IPS-NIHi7 (cell line): ENCODE results near the gene CFAP100.

Source experiments
- DNase-seq: peaks from one replicate; pipeline ENCODE4 v3.0.0; 2012; ENCODE audit warnings: mixed read lengths; ENCODE audit errors: extremely low spot score

CFAP100 gene

DNA sequence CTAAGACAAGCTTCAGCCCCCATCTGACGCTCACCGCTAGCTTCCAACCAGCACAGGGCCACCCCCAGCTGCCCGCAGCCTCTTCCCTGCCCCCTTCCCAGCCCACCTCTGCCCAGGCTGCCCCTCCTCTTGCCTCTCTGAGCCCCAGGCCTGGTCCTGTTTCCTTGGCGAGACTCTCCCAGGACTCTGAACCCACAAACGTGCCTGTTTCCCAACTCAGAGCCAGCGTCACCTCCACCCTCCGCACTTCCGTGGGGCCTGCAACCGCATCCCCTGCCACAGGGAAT, 45.9 kb downstream of the CFAP100 start:
- no peak for DNase-seq

DNA sequence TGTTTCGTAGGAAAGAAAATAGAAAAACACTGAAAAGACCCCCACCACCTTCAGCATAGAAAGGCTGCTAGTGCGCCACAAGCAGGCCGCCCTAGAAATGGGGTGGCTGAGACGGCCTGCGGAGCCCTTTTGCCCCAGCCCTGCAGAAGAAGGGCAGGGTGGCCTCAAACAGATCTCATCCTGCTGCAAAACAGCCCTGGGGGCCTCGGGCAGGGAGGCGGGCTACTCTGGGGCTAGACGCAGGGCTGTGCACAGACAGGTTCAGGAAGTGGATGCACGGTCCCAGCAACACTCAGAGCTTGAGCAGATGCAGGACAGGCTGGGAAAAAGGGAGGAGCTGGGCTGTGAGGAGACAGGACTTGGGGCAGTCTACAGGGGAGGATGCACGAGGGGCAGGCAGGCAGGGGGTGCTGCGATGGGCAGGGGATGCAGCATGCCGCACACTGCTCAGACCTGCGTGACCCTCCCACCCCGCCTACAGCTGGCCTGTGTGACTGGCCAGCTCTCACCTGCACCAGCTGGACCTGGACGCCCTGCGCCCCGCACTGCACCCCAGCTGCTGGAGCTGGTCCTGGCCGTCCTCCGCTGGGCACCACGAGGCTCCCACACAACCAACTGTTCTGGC, 46.7 kb downstream of the CFAP100 start:
- DNase-seq: no peak

DNA sequence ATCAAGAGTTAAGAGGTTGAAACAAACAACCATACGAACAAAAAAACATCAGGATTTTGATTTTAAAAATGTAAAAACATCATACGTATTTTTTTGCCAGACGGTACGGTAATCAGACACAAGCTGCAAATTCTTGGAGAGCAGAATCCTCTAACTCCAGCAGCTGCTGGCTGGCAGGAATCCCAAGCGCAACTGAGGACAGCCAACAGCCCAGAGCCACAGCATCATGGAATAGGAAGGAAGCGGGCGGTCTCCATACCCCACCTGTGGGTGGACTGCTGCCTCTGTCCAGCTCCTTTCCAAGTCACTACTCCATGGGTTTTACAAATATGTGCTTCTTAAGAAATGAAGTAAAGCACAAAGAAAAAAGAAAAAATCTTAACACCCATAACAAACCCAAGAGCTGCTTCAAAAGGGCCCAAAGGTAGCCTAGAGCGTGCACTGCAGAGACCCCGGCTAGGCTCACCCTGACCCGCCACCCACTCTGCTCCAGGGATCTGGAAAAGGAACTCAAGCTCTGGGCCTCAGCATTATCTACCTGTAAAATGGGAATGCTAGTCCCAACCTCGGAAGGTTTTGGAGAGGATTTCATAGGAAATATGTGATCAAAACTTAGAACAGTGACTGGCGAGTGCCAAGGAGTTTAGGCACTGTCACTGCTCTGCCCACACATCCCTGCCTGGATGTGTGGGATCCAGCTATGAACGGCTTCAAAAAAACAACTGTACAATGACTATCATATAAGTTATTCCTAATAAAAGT, 47.6 kb downstream of the CFAP100 start:
- DNase-seq: no peak

DNA sequence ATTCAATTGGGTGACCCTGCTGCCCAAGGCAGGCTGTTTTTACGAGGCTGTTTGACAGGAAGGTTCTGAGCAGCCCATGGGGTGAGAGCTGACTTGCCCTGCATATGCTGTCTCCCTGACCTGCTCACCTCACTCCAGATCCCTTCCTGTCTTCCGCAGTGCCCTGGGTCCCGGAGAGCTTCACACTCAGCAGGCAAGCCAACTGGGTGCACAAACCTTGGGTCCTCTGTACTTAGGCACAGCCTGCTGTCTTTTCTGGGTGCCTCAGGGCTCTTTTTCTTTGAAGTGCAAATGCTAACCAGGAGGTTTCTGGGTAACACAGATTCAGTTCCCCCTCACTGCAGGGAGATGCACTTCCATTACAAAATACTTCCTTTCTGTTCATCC, 48.1 kb downstream of the CFAP100 start:
- DNase-seq: no peak

DNA sequence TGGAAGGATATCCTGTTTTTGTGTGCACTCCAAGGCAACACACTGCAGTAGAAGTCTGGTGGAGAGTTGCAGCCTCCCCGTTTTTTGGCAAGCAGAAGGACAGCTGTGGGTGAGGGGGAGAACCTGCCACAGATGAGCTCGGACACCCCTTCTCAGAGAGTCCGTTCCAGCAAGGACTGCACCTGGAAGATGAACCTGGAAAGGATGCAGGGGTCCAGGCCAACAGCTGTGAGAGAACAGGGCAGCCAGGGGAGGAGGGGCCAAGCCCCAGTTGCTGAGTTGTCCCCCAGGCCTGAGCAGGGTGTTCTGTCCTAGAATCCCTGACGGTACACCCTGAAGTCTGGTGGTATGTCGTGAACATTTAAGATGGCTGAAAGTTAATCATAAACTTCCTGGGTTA, 50.8 kb downstream of the CFAP100 start:
- no peak for DNase-seq

DNA sequence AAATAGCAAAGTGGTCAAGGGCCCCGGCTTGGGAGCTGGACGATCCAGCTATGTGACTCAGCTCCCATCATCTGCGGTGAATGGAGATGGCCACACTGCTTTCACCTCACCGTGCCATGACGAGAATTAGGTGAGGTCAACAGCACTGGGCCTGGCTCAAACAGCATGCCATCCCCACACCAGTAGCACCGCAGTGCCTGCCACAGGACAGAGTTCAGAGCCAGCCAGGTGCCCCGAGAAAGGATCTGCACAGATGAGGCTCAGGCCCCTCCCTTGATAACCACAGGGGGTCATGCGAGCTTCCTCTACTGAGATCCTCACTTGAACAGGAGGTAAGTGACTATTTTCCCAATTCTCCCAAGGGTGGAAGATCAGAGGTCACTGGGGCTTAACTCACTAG, 51.6 kb downstream of the CFAP100 start:
- peak; percentile 45 for DNase-seq

DNA sequence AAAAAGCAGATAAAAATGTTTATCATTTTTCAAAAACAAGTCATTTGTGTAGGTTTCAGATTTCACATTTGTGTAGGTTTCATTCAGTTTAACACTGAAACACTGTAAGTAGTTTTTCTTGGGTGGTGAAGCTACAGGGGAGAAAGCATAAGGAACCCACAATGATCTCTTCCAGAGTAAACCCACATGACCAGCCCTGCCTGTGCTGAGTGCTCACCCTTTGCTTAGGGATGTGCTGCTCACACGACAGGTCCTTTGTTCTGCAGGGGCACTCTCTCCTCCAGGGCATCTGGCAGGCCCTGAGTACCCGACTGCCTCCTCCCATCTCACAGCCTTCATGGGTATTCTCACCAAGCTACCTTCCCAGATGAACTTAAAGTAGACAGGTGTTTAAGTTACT, 52.1 kb downstream of the CFAP100 start:
- no peak for DNase-seq

DNA sequence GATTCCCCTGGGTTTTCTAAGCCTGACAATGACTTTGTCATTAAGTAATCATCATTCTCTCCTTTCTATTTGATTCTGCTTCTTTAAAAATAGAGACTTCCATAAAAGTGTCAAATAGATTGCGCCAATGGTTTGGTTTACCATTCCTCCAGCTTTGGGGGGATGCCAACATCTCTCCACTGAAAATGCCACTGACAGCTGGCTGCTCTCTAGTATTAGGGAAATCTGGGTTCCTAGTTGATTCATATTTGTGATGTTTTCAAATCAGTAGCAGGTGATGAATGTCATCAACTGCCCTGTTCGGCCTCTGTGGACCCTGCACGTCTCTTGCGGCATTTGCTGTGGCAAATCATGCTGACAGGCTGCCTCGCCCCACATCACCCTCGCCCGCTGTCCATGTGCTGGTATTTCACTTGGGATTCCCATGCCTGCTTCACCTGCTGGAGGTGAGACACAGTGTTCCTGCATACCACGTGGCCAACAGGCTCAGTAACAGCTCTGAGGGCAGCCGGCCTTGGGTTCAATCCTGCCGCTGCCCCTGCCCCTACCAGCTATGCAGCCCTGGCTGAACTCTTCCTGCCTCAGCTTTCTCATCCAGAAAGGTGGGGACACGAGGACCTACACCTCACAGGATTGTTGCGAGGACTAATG, 52.9 kb downstream of the CFAP100 start:
- no peak for DNase-seq

DNA sequence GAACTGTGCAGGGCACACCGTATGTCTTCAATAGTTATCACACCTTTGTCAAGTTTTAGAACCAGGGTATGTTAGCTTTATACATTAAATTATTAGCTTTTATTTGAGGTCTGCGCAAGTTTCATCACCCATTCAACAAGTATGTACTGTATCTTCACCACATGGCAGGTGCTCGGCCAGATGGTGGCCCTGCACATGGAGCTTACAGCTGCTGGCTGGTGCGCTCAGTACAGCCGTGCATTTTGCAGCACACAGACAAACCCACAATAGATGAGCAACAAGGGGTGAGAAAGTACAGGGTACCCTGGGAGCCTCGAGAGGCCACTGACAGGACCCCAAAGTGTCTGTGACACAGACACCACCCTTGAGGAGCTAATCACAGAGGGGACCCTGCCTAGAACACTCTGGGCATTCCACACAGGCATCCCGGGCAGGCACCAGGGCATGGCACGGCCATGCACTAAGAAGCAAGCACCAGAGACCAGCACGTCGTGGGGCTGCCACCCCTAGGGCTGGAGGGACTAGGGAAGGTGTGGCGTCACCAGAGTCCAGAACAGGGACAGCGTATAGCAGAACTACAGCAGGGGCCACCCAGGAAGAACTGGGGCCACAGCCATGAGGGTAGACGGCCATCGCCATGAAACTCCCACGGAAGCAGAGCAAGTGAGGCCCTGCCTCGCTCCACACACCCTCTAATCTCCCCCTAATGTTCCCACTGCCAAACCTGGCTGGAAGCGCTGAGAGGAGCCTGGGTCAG, 53.6 kb downstream of the CFAP100 start:
- no peak for DNase-seq

DNA sequence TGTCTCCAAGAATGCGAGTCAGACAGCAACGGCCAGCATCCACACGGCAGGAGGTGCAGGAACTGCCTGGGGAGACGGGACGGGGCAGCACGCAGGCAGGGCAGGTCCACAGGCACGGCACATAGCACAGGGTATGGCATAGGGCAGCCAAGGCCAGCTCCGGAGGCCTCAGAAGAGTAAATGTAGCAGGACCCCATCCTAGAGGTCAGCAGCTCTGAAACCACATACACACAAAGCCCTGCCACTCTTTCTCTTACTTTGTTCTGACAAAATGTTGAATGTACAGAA, 54.1 kb downstream of the CFAP100 start:
- DNase-seq: no peak

DNA sequence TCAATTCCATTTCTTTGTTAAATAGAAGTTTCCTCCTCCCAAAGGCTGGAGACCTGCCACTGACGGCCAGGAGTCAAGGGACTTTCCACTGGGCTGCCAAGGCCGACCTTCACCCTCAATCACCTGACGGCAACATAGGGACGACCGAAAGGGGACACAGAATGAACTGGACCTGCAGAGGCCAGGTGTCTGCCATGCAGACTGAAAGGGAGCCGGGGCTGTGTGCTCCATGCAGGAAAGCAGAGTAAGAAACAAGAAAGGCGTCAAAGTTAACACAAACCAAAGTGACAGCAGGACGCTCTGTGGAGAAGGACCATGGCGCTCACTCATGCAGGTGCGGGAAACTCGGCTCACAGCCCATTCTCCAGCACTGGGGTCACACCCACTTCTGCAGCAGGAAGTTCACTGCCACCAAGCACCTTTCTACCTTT, 54.9 kb downstream of the CFAP100 start:
- DNase-seq: no peak

DNA sequence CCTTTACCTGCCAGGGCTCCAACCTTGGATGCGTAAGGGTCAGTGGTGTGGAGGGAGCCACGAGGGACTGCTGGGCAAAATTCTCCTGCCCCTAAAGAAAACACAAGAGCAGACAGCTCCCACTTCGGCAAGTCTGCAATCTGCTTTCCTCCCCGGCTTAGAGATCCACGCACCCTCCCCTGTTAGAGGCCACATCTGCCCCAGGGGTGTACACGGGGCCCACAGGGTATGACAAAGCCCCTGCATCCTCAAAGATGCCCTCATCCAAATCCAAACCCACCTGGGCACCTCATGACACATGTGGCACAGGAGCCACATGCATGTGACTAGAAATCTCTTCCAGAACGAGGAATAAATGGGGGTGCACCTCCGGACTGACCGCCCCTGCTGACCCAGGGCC, 55.5 kb downstream of the CFAP100 start:
- DNase-seq: no peak

DNA sequence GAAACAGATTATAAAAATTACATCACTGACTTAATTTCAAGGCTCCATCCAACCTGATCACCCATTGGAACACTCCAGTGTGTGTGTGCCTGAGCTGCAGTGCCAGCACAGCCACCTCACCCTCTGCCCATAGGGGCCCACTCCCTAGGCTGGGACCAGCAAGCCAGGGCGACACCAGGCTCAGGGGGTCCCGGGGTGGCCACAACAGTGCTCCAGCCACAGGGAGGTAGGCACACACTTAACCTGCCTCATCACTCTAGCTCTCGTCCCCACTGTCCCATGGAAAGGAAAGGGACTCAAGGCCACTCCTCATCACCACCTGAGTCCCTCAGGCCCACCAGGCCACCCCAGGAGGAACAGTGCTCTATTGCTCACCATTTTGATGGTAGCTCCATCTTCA, 56.0 kb downstream of the CFAP100 start:
- no peak for DNase-seq

DNA sequence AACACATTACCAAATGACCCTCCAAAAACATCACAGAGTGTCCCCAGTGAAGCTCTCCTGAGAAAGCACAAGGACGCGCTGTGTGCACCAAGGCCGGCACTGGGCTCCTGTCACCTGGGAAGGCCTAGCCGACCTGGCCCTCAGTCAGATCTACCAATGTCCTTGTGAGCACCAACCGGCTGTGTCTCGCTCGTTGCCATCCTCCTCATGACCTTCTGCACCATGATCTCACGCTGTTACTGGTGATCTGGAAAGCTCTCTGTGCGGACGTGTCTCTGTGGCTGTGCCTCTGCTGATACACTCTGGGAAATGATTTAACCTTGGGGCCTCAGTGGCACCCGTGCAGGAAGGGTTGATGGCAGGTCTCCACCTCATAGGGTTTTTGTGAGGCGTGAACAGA, 56.8 kb downstream of the CFAP100 start:
- no peak for DNase-seq

DNA sequence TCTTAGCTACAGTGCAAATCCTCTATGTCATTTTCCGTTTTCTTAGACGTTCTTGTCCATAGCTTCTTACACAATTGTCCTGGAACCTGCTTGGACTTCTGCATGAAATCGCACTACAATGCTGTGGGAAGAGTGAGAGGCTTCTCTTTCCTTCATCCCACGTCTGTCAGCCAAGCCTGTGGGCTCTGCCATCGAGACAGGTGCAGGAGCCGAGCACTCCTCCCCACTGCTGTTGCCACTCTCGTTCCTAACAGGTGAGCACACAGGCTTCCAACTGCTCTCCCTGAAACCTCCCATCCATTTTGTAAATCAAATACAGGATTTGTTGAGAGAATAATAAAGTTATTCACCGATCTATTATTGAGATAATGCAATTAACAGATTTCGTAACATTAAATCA, 57.5 kb downstream of the CFAP100 start:
- DNase-seq: no peak

DNA sequence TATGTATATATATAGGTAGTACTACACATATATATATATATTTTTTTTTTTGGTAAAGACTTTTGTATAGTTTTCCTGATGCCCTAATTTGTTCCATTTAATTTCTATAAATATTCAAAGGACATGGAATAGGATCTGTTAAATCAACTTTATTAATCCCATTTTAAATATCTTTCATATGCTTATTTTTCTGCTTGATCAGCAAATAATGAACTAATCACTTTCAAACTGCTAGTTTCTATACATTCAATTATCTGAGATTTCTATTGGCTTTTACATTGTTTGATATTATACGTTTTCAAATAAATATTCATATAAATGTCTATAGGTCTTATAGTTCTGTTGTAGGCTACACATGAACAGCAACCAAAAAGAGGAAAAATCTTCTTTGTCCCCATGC, 59.3 kb downstream of the CFAP100 start:
- DNase-seq: no peak

DNA sequence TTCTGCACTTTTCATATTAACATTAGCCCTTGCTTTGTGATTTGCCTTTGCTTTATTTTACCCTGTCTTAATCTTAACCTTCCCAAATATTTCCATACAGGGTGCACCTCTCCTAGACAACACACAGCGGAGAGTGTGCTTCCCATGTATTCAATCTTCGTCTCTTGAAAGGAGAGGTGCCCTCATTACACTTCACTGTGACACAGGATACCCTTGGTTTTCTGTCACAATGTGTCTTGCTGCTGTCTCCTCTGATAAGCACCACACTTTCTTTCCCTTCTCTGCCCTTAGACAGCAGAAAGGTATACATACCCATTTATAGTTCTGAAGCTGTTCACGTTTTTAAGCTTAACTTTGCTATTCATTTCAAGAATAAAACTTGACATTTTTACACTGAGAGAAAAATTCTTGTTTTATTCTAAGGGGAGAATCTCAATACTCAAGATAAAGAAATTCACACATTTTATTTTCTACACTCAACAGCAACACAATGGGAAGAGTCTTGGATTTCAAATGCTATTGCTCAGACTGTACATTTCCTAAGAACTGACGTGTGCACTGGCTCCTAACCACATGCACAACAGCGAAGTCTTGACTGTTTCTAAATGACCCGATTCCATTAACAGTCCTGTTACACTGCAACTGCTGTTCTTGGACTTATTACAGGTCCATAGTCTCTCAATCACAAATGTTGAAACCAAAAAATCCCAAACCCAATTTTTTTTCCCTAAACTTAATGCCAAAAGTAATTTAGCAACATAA, 59.9 kb downstream of the CFAP100 start:
- DNase-seq: no peak

DNA sequence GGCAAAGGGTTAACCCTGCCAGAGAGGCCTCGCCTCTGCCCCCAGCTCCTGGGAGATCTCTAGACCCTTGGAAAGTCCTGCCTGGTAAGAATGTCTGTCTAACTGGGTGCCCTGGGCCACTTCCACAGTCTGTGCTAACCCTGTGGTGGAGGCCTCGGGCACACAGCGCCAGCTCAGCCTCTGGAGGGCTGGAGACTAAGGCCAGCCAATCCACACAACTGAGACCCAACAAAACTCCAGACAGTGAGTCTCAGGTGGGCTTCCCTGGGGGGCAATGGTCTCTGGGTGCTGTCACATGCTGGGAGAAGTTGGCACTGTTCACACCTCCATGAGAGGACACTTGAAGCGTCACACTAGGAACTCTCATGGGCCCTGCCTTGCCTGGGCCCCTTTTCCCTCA, 61.5 kb downstream of the CFAP100 start:
- DNase-seq: no peak

DNA sequence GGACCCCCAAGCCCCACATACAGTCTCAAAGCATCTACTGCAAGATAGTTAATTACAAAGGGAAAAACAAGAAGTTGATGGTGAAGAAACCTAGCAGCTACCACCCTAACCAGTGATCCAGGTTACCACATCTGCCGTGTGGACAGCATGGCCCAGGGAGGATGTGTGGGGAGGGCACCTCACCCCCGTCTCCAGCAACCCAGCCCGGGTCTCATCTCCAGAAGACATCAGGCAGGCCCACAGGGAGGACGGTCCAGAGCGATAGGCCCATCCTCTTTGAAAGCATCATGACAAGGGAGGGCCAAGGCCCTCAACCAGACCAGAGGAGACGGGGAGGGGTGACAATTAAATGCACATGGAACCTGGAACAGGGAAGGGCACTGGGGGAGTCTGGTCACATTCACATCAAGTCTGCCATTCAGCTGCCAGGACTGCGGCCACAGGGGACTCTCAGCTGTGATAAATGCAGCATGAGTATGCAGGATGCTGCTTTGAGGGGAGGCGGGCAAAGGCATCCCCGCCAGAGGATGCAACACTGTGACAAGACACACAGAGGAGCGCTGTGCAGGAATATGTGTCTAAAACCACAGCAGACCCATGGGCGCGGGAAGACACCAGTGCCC, 62.2 kb downstream of the CFAP100 start:
- no peak for DNase-seq

DNA sequence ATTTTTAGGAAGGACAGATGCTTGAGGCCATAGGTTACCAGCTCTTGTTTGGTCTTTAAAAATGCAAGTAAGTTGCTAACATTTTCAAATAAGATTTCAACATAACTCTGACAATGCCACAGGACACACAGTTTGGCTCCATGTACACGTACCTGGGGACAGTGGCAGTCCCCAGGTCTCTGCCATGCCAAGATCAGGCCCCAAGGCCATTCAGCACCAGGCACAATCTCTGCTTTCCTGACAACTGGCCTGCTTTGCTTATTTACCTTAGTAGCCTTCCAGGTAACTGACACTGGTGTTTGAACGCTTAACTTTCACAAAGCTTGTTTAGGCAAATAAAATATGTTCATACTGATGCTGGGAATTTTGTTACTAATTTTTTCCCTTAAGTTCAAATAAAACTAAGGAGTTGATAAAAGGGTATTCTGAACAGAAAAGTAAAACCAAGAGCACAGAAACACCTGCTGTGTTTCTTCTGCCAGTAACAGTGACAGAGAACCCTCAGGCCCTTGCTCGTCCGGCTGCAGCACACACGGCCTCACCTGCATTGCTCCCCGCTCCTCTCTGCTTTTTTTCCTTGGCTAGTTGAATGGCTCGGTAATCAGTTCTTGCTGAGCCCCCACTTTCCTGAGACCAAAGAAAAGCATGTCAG, 64.5 kb downstream of the CFAP100 start:
- DNase-seq: no peak

DNA sequence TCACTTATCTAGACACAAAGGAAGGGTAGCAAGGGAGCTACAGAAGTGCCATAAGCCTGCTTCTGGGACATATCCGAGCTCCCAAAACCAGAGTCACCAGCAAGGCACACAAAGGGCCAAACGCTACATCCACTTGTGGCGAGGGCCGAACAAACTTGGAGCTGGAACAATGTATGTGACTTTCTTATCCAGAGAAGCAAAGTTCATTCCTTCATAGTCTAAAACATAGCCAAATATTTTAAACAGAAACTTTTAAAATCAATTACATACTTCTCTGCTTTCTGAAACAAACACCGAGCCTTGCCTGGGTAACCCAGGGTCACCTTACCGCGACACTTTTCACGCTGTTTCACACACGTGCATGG, 65.0 kb downstream of the CFAP100 start:
- DNase-seq: no peak
